ENCODE measurements around the gene MAP4K4. TPM values are rescaled to one million over a fixed set of nuclear protein-coding genes. Genes with fewer than 3 reads are reported as not detected.
"Not testable (repeated sequence)": the region's sequence is repeated elsewhere in the genome, so short reads cannot be mapped to it uniquely, and the experiment has no call there.

Gene MAP4K4
- total and polyA plus RNA-seq, 2 donors from 2014 or later, result 8.4 to 62.8 TPM

DNA sequence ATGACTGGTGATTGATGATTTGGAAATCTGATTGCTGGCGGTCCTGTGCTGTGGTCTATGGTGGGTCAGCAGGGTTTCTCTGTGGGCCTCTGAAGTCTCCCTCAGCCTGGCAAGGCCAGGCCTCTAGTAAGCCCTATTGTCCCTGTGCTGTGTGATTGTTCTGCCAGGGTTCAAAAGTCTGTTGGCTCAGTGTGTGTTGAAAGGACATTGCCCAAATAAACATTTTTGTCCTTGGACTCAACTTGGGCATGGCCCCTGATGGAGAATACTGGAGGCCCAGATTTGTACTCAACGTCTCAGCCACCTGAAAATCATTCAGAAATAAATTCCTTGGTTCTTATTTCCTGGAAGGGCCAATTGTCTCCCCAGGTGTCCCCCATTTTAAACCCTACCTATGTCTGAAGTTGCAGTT is 74.4 kb downstream of the MAP4K4 start:
- peaks cover 0 to 21% (median 16%) of the 10 kb centered on the region in 3 donors for H3K4me1 ChIP-seq (ENCODE audit: control insufficient read depth in 2 of 3, insufficient read depth in 2 of 3, low read depth in 1 of 3, low read length in 3 of 3)
- H3K27ac ChIP-seq (ENCODE audit: low read depth in 2 of 2, low read length in 2 of 2), result no peak overlapping the region
- intact Hi-C loops (cut with DNase I), result no loop called here
- no peaks in the 10 kb centered on the region for H3K9me3 ChIP-seq (ENCODE audit: control insufficient read depth in 2 of 3, insufficient read depth in 1 of 3, low read length in 3 of 3)
- H3K27me3 ChIP-seq (ENCODE audit: control insufficient read depth, insufficient read depth, low read length), result no peaks in the 10 kb centered on the region
- FAIRE-seq (no peak), DNase-seq (no peak)
- no peak for TF ChIP-seq CTCF (IDR thresholded peaks at IDR 0.05; ENCODE audit: borderline replicate concordance, extremely low read depth, insufficient read depth)
- no peak overlapping the region for H3K9ac ChIP-seq (ENCODE audit: low read length in 3 of 3)
- no peak overlapping the region for H3K4me3 ChIP-seq (ENCODE audit: low read length in 3 of 3)
- H3K36me3 ChIP-seq (ENCODE audit: control insufficient read depth in 2 of 3, insufficient read depth in 3 of 3, low read length in 3 of 3), result no peaks in the 10 kb centered on the region

DNA sequence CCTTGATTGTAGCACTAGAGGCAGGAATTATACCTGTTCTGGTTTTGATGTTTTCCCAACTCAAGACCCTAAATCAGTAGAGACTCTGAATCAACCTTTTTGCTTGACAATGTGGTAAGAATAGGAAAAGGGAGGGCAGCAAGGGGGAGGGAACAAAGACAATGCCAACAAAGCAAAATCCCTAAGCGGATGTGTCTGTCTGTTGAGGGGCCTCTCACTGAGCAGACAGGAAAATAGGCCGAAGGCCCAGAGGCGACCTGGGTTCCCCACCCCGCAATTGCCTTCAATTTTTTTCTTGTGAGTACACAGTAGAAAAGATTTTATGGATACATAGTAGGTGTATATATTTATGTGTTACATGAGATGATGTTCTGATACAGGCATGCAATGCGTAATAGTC is 75.6 kb downstream of the MAP4K4 start:
- intact Hi-C loops (cut with DNase I), result no loop called here
- Histone ChIP-seq H3K36me3 (ENCODE audit: control insufficient read depth in 2 of 3, insufficient read depth in 3 of 3, low read length in 3 of 3) (no peaks in the 10 kb centered on the region), H3K27ac (ENCODE audit: low read depth in 2 of 2, low read length in 2 of 2) (no peak overlapping the region), H3K9ac (ENCODE audit: low read length in 3 of 3) (no peak overlapping the region), H3K27me3 (ENCODE audit: control insufficient read depth, insufficient read depth, low read length) (no peaks in the 10 kb centered on the region), H3K4me1 (ENCODE audit: control insufficient read depth in 2 of 3, insufficient read depth in 2 of 3, low read depth in 1 of 3, low read length in 3 of 3) (peaks cover 0 to 21% (median 19%) of the 10 kb centered on the region in 3 donors), H3K4me3 (ENCODE audit: low read length in 3 of 3) (no peak overlapping the region), H3K9me3 (ENCODE audit: control insufficient read depth in 2 of 3, insufficient read depth in 1 of 3, low read length in 3 of 3) (no peaks in the 10 kb centered on the region)
- no peak for FAIRE-seq
- no peak for TF ChIP-seq CTCF (IDR thresholded peaks at IDR 0.05; ENCODE audit: borderline replicate concordance, extremely low read depth, insufficient read depth)
- DNase-seq, result no peak

DNA sequence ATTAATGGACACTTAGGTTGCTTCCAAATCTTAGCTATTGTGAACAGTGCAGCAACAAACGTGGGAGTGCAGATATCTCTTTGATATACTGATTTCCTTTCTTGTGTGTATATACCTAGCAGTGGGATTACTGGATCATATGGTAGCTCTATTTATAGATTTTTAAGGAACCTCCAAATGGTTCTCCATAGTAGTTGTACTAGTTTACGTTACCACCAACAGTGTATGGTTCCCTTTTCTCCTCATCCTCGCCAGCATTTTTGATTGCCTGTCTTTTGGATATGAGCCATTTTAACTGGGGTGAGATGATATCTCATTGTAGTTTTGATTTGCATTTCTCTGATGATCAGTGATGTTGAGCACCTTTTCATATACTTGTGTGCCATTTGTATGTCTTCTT is 76.5 kb downstream of the MAP4K4 start:
- peaks cover 0 to 21% (median 19%) of the 10 kb centered on the region in 3 donors for H3K4me1 ChIP-seq (ENCODE audit: control insufficient read depth in 2 of 3, insufficient read depth in 2 of 3, low read depth in 1 of 3, low read length in 3 of 3)

GRCh38 chr2:101775092-101775491 is 77.6 kb downstream of the MAP4K4 start:
- no peaks in the 10 kb centered on the region for H3K9me3 ChIP-seq (ENCODE audit: control insufficient read depth in 2 of 3, insufficient read depth in 1 of 3, low read length in 3 of 3)
- no peak for FAIRE-seq
- no peak overlapping the region for H3K9ac ChIP-seq (ENCODE audit: low read length in 3 of 3)
- H3K4me1 ChIP-seq (ENCODE audit: control insufficient read depth in 2 of 3, insufficient read depth in 2 of 3, low read depth in 1 of 3, low read length in 3 of 3), result peaks cover 0 to 22% (median 21%) of the 10 kb centered on the region in 3 donors
- no peaks in the 10 kb centered on the region for H3K27me3 ChIP-seq (ENCODE audit: control insufficient read depth, insufficient read depth, low read length)
- intact Hi-C loops (cut with DNase I), result no loop called here
- H3K27ac ChIP-seq (ENCODE audit: low read depth in 2 of 2, low read length in 2 of 2), result no peak overlapping the region
- H3K36me3 ChIP-seq (ENCODE audit: control insufficient read depth in 2 of 3, insufficient read depth in 3 of 3, low read length in 3 of 3), result no peaks in the 10 kb centered on the region
- DNase-seq, result no peak
- TF ChIP-seq CTCF (IDR thresholded peaks at IDR 0.05; ENCODE audit: borderline replicate concordance, extremely low read depth, insufficient read depth), result no peak
- H3K4me3 ChIP-seq (ENCODE audit: low read length in 3 of 3), result no peak overlapping the region

More for the DNA sequence above, 76.5 kb downstream of the MAP4K4 start:
- H3K27me3 ChIP-seq (ENCODE audit: control insufficient read depth, insufficient read depth, low read length); H3K9me3 ChIP-seq (ENCODE audit: control insufficient read depth in 2 of 3, insufficient read depth in 1 of 3, low read length in 3 of 3); intact Hi-C loops (cut with DNase I); H3K36me3 ChIP-seq (ENCODE audit: control insufficient read depth in 2 of 3, insufficient read depth in 3 of 3, low read length in 3 of 3); FAIRE-seq; DNase-seq; H3K27ac ChIP-seq (ENCODE audit: low read depth in 2 of 2, low read length in 2 of 2); H3K9ac ChIP-seq (ENCODE audit: low read length in 3 of 3); H3K4me3 ChIP-seq (ENCODE audit: low read length in 3 of 3): not testable (repeated sequence)

Data from kidney (tissue), 14 donors.